Duodenal mucosa (tissue), 2 donors: ENCODE data around the gene COQ7.

Experiments used
- H3K27ac ChIP-seq: one replicate; pipeline ENCODE4 v1.7.0; 2013; ENCODE audit warnings: low read depth, low read length
- H3K27me3 ChIP-seq, 2 donors: one replicate each; pipeline ENCODE4 v1.7.0; 2013; ENCODE audit warnings: low read length in 2 of 2, control low read depth in 1 of 2; ENCODE audit not compliant: insufficient read depth in 2 of 2, control insufficient read depth in 1 of 2
- H3K36me3 ChIP-seq, 2 donors: one replicate each; pipeline ENCODE4 v1.7.0; 2013; ENCODE audit warnings: low read length in 2 of 2, control low read depth in 1 of 2; ENCODE audit not compliant: insufficient read depth in 2 of 2, control insufficient read depth in 1 of 2
- H3K4me1 ChIP-seq, 2 donors: one replicate each; pipeline ENCODE4 v1.7.0; 2013; ENCODE audit warnings: low read length in 2 of 2, control low read depth in 1 of 2; ENCODE audit not compliant: insufficient read depth in 2 of 2, control insufficient read depth in 1 of 2
- H3K4me3 ChIP-seq, 2 donors: one replicate each; pipeline ENCODE4 v1.7.0; 2013; ENCODE audit warnings: low read length in 2 of 2, low read depth in 1 of 2
- H3K9ac ChIP-seq, 2 donors: one replicate each; pipeline ENCODE4 v1.7.0; 2013; ENCODE audit warnings: low read length in 2 of 2, low read depth in 1 of 2
- H3K9me3 ChIP-seq, 2 donors: one replicate each; pipeline ENCODE4 v1.7.0; 2013; ENCODE audit warnings: low read length in 2 of 2, control low read depth in 1 of 2; ENCODE audit not compliant: control insufficient read depth in 1 of 2

COQ7 gene

GRCh38 chr16:19094542-19095365 lies 27.3 kb downstream of the COQ7 start:
- H3K9me3 ChIP-seq, result no peaks in the 10 kb centered on the region
- no peak overlapping the region for H3K27ac ChIP-seq
- no peak overlapping the region for H3K9ac ChIP-seq
- H3K4me1 ChIP-seq, result no peaks in the 10 kb centered on the region
- no peaks in the 10 kb centered on the region for H3K27me3 ChIP-seq
- no peaks in the 10 kb centered on the region for H3K36me3 ChIP-seq
- no peak overlapping the region for H3K4me3 ChIP-seq

- Histone ChIP-seq H3K9me3 (no peaks in the 10 kb centered on the region), H3K4me3 (no peak overlapping the region), H3K27ac (no peak overlapping the region), H3K36me3 (no peaks in the 10 kb centered on the region), H3K27me3 (no peaks in the 10 kb centered on the region), H3K4me1 (no peaks in the 10 kb centered on the region), H3K9ac (no peak overlapping the region)
Observed at GRCh38 chr16:19095654-19096053, 28.2 kb downstream of the COQ7 start.

- Histone ChIP-seq H3K9me3 (no peaks in the 10 kb centered on the region), H3K36me3 (no peaks in the 10 kb centered on the region), H3K9ac (no peak overlapping the region), H3K27ac (no peak overlapping the region), H3K4me3 (no peak overlapping the region), H3K27me3 (no peaks in the 10 kb centered on the region), H3K4me1 (no peaks in the 10 kb centered on the region)
Observed at GRCh38 chr16:19098173-19098572, 30.8 kb downstream of the COQ7 start.

- no peak overlapping the region for H3K4me3 ChIP-seq
Observed at GRCh38 chr16:19102187-19102872, 34.9 kb downstream of the COQ7 start.

GRCh38 chr16:19104607-19105006 lies 37.2 kb downstream of the COQ7 start:
- no peaks in the 10 kb centered on the region for H3K36me3 ChIP-seq
- H3K9ac ChIP-seq, result no peak overlapping the region

More at GRCh38 chr16:19102187-19102872, 34.9 kb downstream of the COQ7 start:
- H3K27me3 ChIP-seq, result no peaks in the 10 kb centered on the region
- H3K36me3 ChIP-seq, result no peaks in the 10 kb centered on the region
- peaks cover under 1 to 1% of the 10 kb centered on the region in 2 donors for H3K4me1 ChIP-seq
- H3K27ac ChIP-seq, result no peak overlapping the region
- H3K9me3 ChIP-seq, result no peaks in the 10 kb centered on the region
- H3K9ac ChIP-seq, result no peak overlapping the region

GRCh38 chr16:19105131-19105530 lies 37.7 kb downstream of the COQ7 start:
- Histone ChIP-seq H3K4me1 (peaks cover 10 to 16% of the 10 kb centered on the region in 2 donors), H3K36me3 (no peaks in the 10 kb centered on the region), H3K9me3 (no peaks in the 10 kb centered on the region), H3K9ac (no peak overlapping the region), H3K27me3 (no peaks in the 10 kb centered on the region), H3K4me3 (no peak overlapping the region), H3K27ac (no peak overlapping the region)

More at GRCh38 chr16:19104607-19105006, 37.2 kb downstream of the COQ7 start:
- H3K27me3 ChIP-seq, result no peaks in the 10 kb centered on the region
- H3K9me3 ChIP-seq, result no peaks in the 10 kb centered on the region
- no peak overlapping the region for H3K4me3 ChIP-seq
- H3K27ac ChIP-seq, result no peak overlapping the region
- peaks cover 10 to 16% of the 10 kb centered on the region in 2 donors for H3K4me1 ChIP-seq

- Histone ChIP-seq H3K9me3 (no peaks in the 10 kb centered on the region), H3K9ac (no peak overlapping the region), H3K36me3 (no peaks in the 10 kb centered on the region), H3K27ac (no peak overlapping the region), H3K27me3 (no peaks in the 10 kb centered on the region), H3K4me3 (no peak overlapping the region), H3K4me1 (peaks cover 10 to 16% of the 10 kb centered on the region in 2 donors)
Observed at GRCh38 chr16:19105891-19106624, 38.6 kb downstream of the COQ7 start.

- no peak overlapping the region for H3K9ac ChIP-seq
- no peaks in the 10 kb centered on the region for H3K36me3 ChIP-seq
- no peaks in the 10 kb centered on the region for H3K9me3 ChIP-seq
- H3K4me1 ChIP-seq, result peaks cover 10 to 16% of the 10 kb centered on the region in 2 donors
- H3K27me3 ChIP-seq, result no peaks in the 10 kb centered on the region
- no peak overlapping the region for H3K4me3 ChIP-seq
- no peak overlapping the region for H3K27ac ChIP-seq
Observed at GRCh38 chr16:19106625-19107020, 39.2 kb downstream of the COQ7 start.

- H3K27ac ChIP-seq, result no peak overlapping the region
- no peaks in the 10 kb centered on the region for H3K36me3 ChIP-seq
- no peaks in the 10 kb centered on the region for H3K27me3 ChIP-seq
- no peaks in the 10 kb centered on the region for H3K9me3 ChIP-seq
- H3K9ac ChIP-seq, result no peak overlapping the region
- no peak overlapping the region for H3K4me3 ChIP-seq
- H3K4me1 ChIP-seq, result peaks cover 12 to 16% of the 10 kb centered on the region in 2 donors
Observed at GRCh38 chr16:19108409-19109287, 41.2 kb downstream of the COQ7 start.
